Panc1 (cell line): ENCODE measurements around the gene ANO3. TPM values are rescaled to one million over a fixed set of nuclear protein-coding genes. Genes with fewer than 3 reads are reported as not detected.

Experiments used
- ATAC-seq: fragments of 200-7000 bp; cut with Tn5 transposase; 2 replicates; pipeline ENCODE4 v1.9.1; 2020; ENCODE audit warnings: mild to moderate bottlenecking, moderate library complexity
- BruUV-seq: library from RNA; stranded (reverse); fragments of 400-500 nt; replicated peaks from 2 replicates; lab custom pipeline; 2021; lab: Mats Ljungman, UMichigan
- CTCF ChIA-PET: fragments of 300-600 bp; sonication (Branson Sonifier 250); formaldehyde crosslinking; loops from one replicate; lab custom pipeline; 2022; ENCODE audit warnings: antibody characterized with exemption; lab: Charles Lee
- POLR2A ChIA-PET: fragments of 300-600 bp; sonication (Branson Sonifier 250); formaldehyde crosslinking; loops from one replicate; lab custom pipeline; 2022; ENCODE audit warnings: antibody characterized with exemption; lab: Charles Lee
- DNase-seq: peaks from one replicate; pipeline ENCODE4 v3.0.0-alpha.2; 2010; ENCODE audit warnings: low read depth, low spot score
- H3K27ac ChIP-seq: 2 replicates; pipeline ENCODE4 v1.5.1; 2011; ENCODE audit warnings: mild to moderate bottlenecking, low read length, inconsistent platforms
- H3K27me3 ChIP-seq: fragments of 200-500 bp; sonication (Bioruptor generic); 2 replicates; pipeline ENCODE4 v1.6.0; 2014; ENCODE audit warnings: low read length, inconsistent platforms; ENCODE audit not compliant: control insufficient read depth, insufficient read depth
- H3K36me3 ChIP-seq: fragments of 200-500 bp; sonication (Bioruptor generic); 2 replicates; pipeline ENCODE4 v1.5.1; 2014; ENCODE audit warnings: inconsistent platforms, mild to moderate bottlenecking, low read length, moderate library complexity; ENCODE audit not compliant: control insufficient read depth, insufficient read depth
- H3K4me1 ChIP-seq: 2 replicates; pipeline ENCODE4 v1.5.1; 2011; ENCODE audit warnings: inconsistent platforms, mild to moderate bottlenecking, low read length, moderate library complexity; ENCODE audit not compliant: control insufficient read depth, insufficient read depth
- H3K4me3 ChIP-seq, 2 experiments: 2 replicates each; pipeline ENCODE4 v1.5.1; 2011 to 2012; ENCODE audit warnings: low read depth in 2 of 2, low read length in 2 of 2, mild to moderate bottlenecking in 2 of 2, inconsistent platforms in 1 of 2, moderate library complexity in 1 of 2
- H3K9me3 ChIP-seq: fragments of 200-500 bp; sonication (Bioruptor generic); 2 replicates; pipeline ENCODE4 v1.5.1; 2014; ENCODE audit warnings: low read depth, mild to moderate bottlenecking, inconsistent platforms, low read length, moderate library complexity; ENCODE audit not compliant: control insufficient read depth, insufficient read depth
- CTCF ChIP-seq: fragments of 450-650 bp; IDR thresholded peaks from 2 replicates; pipeline ENCODE4 v1.5.1; 2017; ENCODE audit warnings: mild to moderate bottlenecking
- POLR2AphosphoS5 ChIP-seq: IDR thresholded peaks from 2 replicates; pipeline ENCODE4 v1.6.1; 2012; ENCODE audit warnings: mild to moderate bottlenecking, low read depth, low read length, moderate library complexity
- REST ChIP-seq, 2 experiments: IDR thresholded peaks; 2 replicates each; pipeline ENCODE4 v1.6.1; 2011 to 2012; ENCODE audit warnings: low read depth in 2 of 2, control low read depth in 1 of 2, low read length in 1 of 2, mild to moderate bottlenecking in 1 of 2, moderate library complexity in 1 of 2; ENCODE audit not compliant: insufficient read depth in 1 of 2
- SIN3A ChIP-seq: IDR thresholded peaks from 2 replicates; pipeline ENCODE4 v1.6.1; 2012; ENCODE audit warnings: low read depth, mild to moderate bottlenecking, low read length, moderate library complexity, borderline replicate concordance; ENCODE audit not compliant: insufficient read depth
- TCF7L2 ChIP-seq: IDR thresholded peaks from 2 replicates; pipeline ENCODE4 v1.6.1; 2011; ENCODE audit warnings: mild to moderate bottlenecking, low read depth, low read length, inconsistent platforms
- in situ Hi-C: cut with HindIII; loops from 2 replicates; pipeline ENCODE4 v1.10.0; 2016; ENCODE audit warnings: low sequenced_read_pairs, low pct_unique_long_range_greater_than_20kb
- intact Hi-C: fragments of 100-400 bp; cut with micrococcal nuclease; formaldehyde crosslinking; loops from one replicate; pipeline ENCODE4 v1.10.0; 2022; ENCODE audit not compliant: unreplicated experiment
- total RNA-seq: library from RNA; stranded (reverse); gene quantifications from one replicate; pipeline ENCODE4 v1.2.1, GENCODE V29; 2021; ENCODE audit not compliant: unreplicated experiment

ANO3 gene
- total RNA-seq, 1 experiment from 2014 or later, result not detected

- no peak for ATAC-seq
- in situ Hi-C loops (no loop called here), intact Hi-C loops (no loop called here)
- Histone ChIP-seq H3K36me3 (no peaks in the 10 kb centered on the region), H3K4me1 (no peaks in the 10 kb centered on the region), H3K4me3 (no peak overlapping the region), H3K9me3 (no peaks in the 10 kb centered on the region), H3K27me3 (no peaks in the 10 kb centered on the region), H3K27ac (no peak overlapping the region)
- DNase-seq, result no peak
- TF ChIP-seq POLR2AphosphoS5, result no peak
- TF ChIP-seq REST (IDR thresholded peaks at IDR 0.05; ENCODE audit: insufficient read depth in 1 of 2, low read depth in 2 of 2, low read length in 1 of 2), result no peak
- no peak for TF ChIP-seq SIN3A
- no peak for TF ChIP-seq TCF7L2
- no peak for TF ChIP-seq CTCF
- CTCF ChIA-PET, result no interaction called here
- BruUV-seq, result no TSS peak
- POLR2A ChIA-PET, result no interaction called here
Measured at GRCh38 chr11:26537341-26537740, 205.4 kb downstream of the ANO3 start.

GRCh38 chr11:26539517-26539916 is 207.6 kb downstream of the ANO3 start:
- Histone ChIP-seq H3K4me3 (no peak overlapping the region), H3K36me3 (no peaks in the 10 kb centered on the region), H3K27me3 (no peaks in the 10 kb centered on the region), H3K4me1 (no peaks in the 10 kb centered on the region), H3K9me3 (no peaks in the 10 kb centered on the region), H3K27ac (no peak overlapping the region)
- no peak for ATAC-seq
- intact Hi-C loops, result no loop called here
- no peak for DNase-seq
- ChIA-PET POLR2A (no interaction called here), CTCF (no interaction called here)
- no TSS peak for BruUV-seq
- in situ Hi-C loops, result no loop called here
- TF ChIP-seq SIN3A (no peak), POLR2AphosphoS5 (no peak), REST (IDR thresholded peaks at IDR 0.05; ENCODE audit: insufficient read depth in 1 of 2, low read depth in 2 of 2, low read length in 1 of 2) (no peak), CTCF (no peak), TCF7L2 (no peak)
